HepG2 (cell line): ENCODE measurements around the gene RHBDL1. TPM values are rescaled to one million over a fixed set of nuclear protein-coding genes. Genes with fewer than 3 reads are reported as not detected.

Source experiments
- EED ChIP-seq: sonication (generic); formaldehyde crosslinking; IDR thresholded peaks from 2 replicates; pipeline ENCODE4 v1.5.0; 2020; ENCODE audit warnings: mild to moderate bottlenecking, missing genetic modification reagents
- EP300 ChIP-seq, 3 experiments: sonication (generic) in 1 of 3; formaldehyde crosslinking in 1 of 3; IDR thresholded peaks; 2 replicates each; pipeline versions ENCODE4 v1.5.1 to v1.6.1; 2011 to 2020; ENCODE audit warnings: low read depth in 2 of 3, low read length in 2 of 3, borderline replicate concordance in 1 of 3, improper control_type of control experiment in 1 of 3, mild to moderate bottlenecking in 1 of 3, missing genetic modification reagents in 1 of 3, moderate library complexity in 1 of 3
- HNF4G ChIP-seq, 2 experiments: sonication (generic) in 1 of 2; formaldehyde crosslinking in 1 of 2; IDR thresholded peaks; 2 replicates each; pipeline versions ENCODE4 v1.4.0 to v1.6.1; 2011 to 2020; ENCODE audit warnings: borderline replicate concordance in 2 of 2, low read depth in 2 of 2, mild to moderate bottlenecking in 2 of 2, low read length in 1 of 2, missing genetic modification reagents in 1 of 2, moderate library complexity in 1 of 2
- HNRNPL ChIP-seq: fragments of 200-400 bp; formaldehyde crosslinking; IDR thresholded peaks from 2 replicates; pipeline ENCODE4 v1.6.1; 2017; ENCODE audit warnings: mild to moderate bottlenecking, low read depth, low read length
- IRF2 ChIP-seq: IDR thresholded peaks from 2 replicates; pipeline ENCODE4 v1.6.1; 2018; ENCODE audit warnings: missing genetic modification reagents, missing compliant biosample characterization
- MAFF ChIP-seq: IDR thresholded peaks from 2 replicates; pipeline ENCODE4 v1.6.1; 2011; ENCODE audit warnings: low read depth, low read length, improper control_type of control experiment
- NFIB ChIP-seq: sonication (generic); formaldehyde crosslinking; IDR thresholded peaks from 2 replicates; pipeline ENCODE4 v1.9.0; 2021; ENCODE audit warnings: missing genetic modification reagents, mild to moderate bottlenecking, borderline replicate concordance
- SNAPC4 ChIP-seq: sonication (generic); formaldehyde crosslinking; IDR thresholded peaks from 2 replicates; pipeline ENCODE4 v1.4.0; 2020; ENCODE audit warnings: mild to moderate bottlenecking, missing genetic modification reagents
- SNAPC5 ChIP-seq: sonication (generic); formaldehyde crosslinking; IDR thresholded peaks from 2 replicates; pipeline ENCODE4 v1.8.1; 2023; ENCODE audit warnings: mild to moderate bottlenecking, missing genetic modification reagents, borderline replicate concordance
- ZFP62 ChIP-seq: sonication (generic); formaldehyde crosslinking; IDR thresholded peaks from 2 replicates; pipeline ENCODE4 v1.4.0; 2020; ENCODE audit warnings: missing genetic modification reagents
- ZFY ChIP-seq: sonication (generic); formaldehyde crosslinking; IDR thresholded peaks from 2 replicates; pipeline ENCODE4 v1.4.0; 2020; ENCODE audit warnings: missing genetic modification reagents
- polyA plus RNA-seq, 8 experiments: library from polyadenylated mRNA; depleted of rRNA in 3 of 8; stranded (reverse) in 7 of 8; unstranded in 1 of 8; fragments of >200 nt; fragmentation: Illumina TruSeq in 4 of 8; extraction: Trizol in 4 of 8; gene quantifications; 2 replicates each; pipeline versions ENCODE4 v1.2.1 to v1.2.3, GENCODE V29; 2011 to 2016; ENCODE audit warnings: low read depth in 4 of 8, missing spikeins in 1 of 8, mixed read lengths in 1 of 8; ENCODE audit not compliant: insufficient read depth in 1 of 8
- total RNA-seq, 5 experiments: library from RNA; depleted of rRNA; stranded (reverse); fragments of >200 nt; fragmentation: Illumina TruSeq; extraction: Trizol; gene quantifications; 2 replicates each; pipeline ENCODE4 v1.2.3, GENCODE V29; 2016; ENCODE audit warnings: low read depth in 1 of 5
- TF ChIP-seq, protein P1 (sequence below): sonication (generic); formaldehyde crosslinking; IDR thresholded peaks from 2 replicates; pipeline ENCODE4 v1.9.0; 2021; ENCODE audit warnings: missing genetic modification reagents, borderline replicate concordance
- TF ChIP-seq, protein P2 (sequence below): sonication (generic); formaldehyde crosslinking; IDR thresholded peaks from 2 replicates; pipeline ENCODE4 v1.4.0; 2020; ENCODE audit warnings: mild to moderate bottlenecking, low read depth, missing genetic modification reagents
- TF ChIP-seq, protein P3 (sequence below): sonication (generic); formaldehyde crosslinking; IDR thresholded peaks from 2 replicates; pipeline ENCODE4 v1.5.1; 2020; ENCODE audit warnings: mild to moderate bottlenecking, missing genetic modification reagents, borderline replicate concordance

RHBDL1 gene
- total and polyA plus RNA-seq, 2 of the 13 experiments (the other 11 are each of a cell fraction or from before 2014, with no cell fraction given) = 1.8 to 3.8 TPM

DNA sequence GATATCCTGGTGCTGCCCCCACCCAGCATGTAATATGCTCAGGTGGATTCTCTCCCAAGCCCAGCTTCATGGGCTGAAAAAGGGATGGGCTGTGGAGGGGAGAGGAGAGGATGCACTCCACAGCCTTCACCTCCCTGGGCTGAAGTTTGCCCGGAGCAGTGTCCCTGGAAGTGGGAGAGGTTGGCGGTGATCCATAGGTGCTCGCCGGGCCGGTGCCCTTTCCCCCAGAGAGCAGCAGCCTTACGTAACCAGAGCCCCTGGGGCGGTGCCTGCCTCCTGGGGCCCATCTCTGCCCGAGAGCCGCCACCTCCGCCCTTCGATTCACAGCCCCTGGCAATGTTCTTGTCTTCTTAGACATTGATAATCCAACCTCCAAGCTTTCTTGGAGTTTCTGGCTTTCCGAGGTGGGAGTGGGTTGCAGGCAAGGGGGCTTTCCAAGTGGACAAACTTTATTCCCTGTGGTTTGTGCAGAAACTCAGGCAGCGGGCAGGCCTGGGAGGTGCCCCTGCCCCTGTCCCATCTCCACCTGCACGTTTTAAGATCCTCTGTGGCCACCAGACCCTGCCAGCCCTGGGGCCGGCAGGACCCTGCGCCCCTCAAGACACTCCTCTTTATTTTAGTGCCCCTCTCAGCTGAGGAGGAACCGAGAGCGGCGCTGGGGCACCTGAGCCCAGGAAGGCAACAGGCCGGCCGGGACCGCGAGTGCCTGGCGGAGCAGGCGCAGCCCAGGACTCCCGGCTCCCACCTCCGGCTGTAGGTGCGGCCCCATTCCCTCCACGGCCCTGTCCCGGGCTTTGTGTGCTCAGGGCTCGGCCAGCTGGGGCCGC, 29.4 kb upstream of the RHBDL1 start (continued):
- TF ChIP-seq SNAPC5 (CRISPR knock-in tag) = no peak
- peak; percentile 45; the same call in 1 of the 2 replicates for TF ChIP-seq HNF4G (IDR thresholded peaks at IDR 0.05; ENCODE audit: borderline replicate concordance, low read depth, low read length)
- TF ChIP-seq HNF4G (CRISPR knock-in tag; IDR thresholded peaks at IDR 0.05; ENCODE audit: borderline replicate concordance, low read depth) = no peak
- 0 out of 2 replicates have a peak, but pooled peaks have one; percentile 53 for TF ChIP-seq EED
- TF ChIP-seq IRF2 = peak; percentile 67; the same call in 1 of the 2 replicates
- TF ChIP-seq, protein P1, sequence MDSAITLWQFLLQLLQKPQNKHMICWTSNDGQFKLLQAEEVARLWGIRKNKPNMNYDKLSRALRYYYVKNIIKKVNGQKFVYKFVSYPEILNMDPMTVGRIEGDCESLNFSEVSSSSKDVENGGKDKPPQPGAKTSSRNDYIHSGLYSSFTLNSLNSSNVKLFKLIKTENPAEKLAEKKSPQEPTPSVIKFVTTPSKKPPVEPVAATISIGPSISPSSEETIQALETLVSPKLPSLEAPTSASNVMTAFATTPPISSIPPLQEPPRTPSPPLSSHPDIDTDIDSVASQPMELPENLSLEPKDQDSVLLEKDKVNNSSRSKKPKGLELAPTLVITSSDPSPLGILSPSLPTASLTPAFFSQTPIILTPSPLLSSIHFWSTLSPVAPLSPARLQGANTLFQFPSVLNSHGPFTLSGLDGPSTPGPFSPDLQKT = no peak
- TF ChIP-seq HNRNPL = peak; percentile 91
- TF ChIP-seq ZFP62 (CRISPR knock-in tag) = no peak
- no peak for TF ChIP-seq NFIB (CRISPR knock-in tag)
- TF ChIP-seq, protein P2, sequence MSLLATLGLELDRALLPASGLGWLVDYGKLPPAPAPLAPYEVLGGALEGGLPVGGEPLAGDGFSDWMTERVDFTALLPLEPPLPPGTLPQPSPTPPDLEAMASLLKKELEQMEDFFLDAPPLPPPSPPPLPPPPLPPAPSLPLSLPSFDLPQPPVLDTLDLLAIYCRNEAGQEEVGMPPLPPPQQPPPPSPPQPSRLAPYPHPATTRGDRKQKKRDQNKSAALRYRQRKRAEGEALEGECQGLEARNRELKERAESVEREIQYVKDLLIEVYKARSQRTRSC (CRISPR knock-in tag) = no peak
- no peak for TF ChIP-seq MAFF
- TF ChIP-seq ZFY (CRISPR knock-in tag) = no peak
- peak in 1 of 2 experiments; percentile 43; a peak in 2 of 4 replicates for TF ChIP-seq EP300 (IDR thresholded peaks at IDR 0.05; ENCODE audit: low read depth in 2 of 2, low read length in 2 of 2)
- no peak for TF ChIP-seq EP300 (CRISPR knock-in tag; IDR thresholded peaks at IDR 0.05; ENCODE audit: borderline replicate concordance)
- no peak for TF ChIP-seq SNAPC4 (CRISPR knock-in tag)
- TF ChIP-seq, protein P3, sequence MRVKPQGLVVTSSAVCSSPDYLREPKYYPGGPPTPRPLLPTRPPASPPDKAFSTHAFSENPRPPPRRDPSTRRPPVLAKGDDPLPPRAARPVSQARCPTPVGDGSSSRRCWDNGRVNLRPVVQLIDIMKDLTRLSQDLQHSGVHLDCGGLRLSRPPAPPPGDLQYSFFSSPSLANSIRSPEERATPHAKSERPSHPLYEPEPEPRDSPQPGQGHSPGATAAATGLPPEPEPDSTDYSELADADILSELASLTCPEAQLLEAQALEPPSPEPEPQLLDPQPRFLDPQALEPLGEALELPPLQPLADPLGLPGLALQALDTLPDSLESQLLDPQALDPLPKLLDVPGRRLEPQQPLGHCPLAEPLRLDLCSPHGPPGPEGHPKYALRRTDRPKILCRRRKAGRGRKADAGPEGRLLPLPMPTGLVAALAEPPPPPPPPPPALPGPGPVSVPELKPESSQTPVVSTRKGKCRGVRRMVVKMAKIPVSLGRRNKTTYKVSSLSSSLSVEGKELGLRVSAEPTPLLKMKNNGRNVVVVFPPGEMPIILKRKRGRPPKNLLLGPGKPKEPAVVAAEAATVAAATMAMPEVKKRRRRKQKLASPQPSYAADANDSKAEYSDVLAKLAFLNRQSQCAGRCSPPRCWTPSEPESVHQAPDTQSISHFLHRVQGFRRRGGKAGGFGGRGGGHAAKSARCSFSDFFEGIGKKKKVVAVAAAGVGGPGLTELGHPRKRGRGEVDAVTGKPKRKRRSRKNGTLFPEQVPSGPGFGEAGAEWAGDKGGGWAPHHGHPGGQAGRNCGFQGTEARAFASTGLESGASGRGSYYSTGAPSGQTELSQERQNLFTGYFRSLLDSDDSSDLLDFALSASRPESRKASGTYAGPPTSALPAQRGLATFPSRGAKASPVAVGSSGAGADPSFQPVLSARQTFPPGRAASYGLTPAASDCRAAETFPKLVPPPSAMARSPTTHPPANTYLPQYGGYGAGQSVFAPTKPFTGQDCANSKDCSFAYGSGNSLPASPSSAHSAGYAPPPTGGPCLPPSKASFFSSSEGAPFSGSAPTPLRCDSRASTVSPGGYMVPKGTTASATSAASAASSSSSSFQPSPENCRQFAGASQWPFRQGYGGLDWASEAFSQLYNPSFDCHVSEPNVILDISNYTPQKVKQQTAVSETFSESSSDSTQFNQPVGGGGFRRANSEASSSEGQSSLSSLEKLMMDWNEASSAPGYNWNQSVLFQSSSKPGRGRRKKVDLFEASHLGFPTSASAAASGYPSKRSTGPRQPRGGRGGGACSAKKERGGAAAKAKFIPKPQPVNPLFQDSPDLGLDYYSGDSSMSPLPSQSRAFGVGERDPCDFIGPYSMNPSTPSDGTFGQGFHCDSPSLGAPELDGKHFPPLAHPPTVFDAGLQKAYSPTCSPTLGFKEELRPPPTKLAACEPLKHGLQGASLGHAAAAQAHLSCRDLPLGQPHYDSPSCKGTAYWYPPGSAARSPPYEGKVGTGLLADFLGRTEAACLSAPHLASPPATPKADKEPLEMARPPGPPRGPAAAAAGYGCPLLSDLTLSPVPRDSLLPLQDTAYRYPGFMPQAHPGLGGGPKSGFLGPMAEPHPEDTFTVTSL (CRISPR knock-in tag) = no peak
